Keratinocyte (primary cell): ENCODE measurements around the gene PROM1. TPM values are rescaled to one million over a fixed set of nuclear protein-coding genes. Genes with fewer than 3 reads are reported as not detected.

Source experiments
- DNase-seq: peaks from one replicate; pipeline ENCODE4 v3.0.0-alpha.2; 2011; ENCODE audit warnings: low read depth, missing footprints, low spot score
- FAIRE-seq: peaks from 2 replicates; lab custom pipeline; 2011; peaks lifted over from hg19 to GRCh38; lab: Jason Lieb, UNC
- H2AFZ ChIP-seq: 2 replicates; pipeline ENCODE4 v1.6.0; 2012; ENCODE audit warnings: low read length, control low read depth, inconsistent platforms; ENCODE audit not compliant: control insufficient read depth
- H3K27ac ChIP-seq: 2 replicates; pipeline ENCODE4 v1.5.1; 2011; ENCODE audit warnings: low read length; ENCODE audit not compliant: control insufficient read depth, insufficient read depth
- H3K27me3 ChIP-seq: 3 replicates; pipeline ENCODE4 v1.6.0; 2011; ENCODE audit warnings: low read length; ENCODE audit not compliant: control insufficient read depth, insufficient read depth; ENCODE audit errors: extremely low read depth
- H3K36me3 ChIP-seq, 2 experiments: 2 replicates in 1 of 2; 3 replicates in 1 of 2; pipeline ENCODE4 v1.5.1; 2011; ENCODE audit warnings: low read length in 2 of 2, mild to moderate bottlenecking in 1 of 2; ENCODE audit not compliant: control insufficient read depth in 2 of 2, insufficient read depth in 2 of 2; ENCODE audit errors: extremely low read depth in 1 of 2
- H3K4me1 ChIP-seq: 3 replicates; pipeline ENCODE4 v1.5.1; 2011; ENCODE audit warnings: low read length; ENCODE audit not compliant: control insufficient read depth, insufficient read depth; ENCODE audit errors: extremely low read depth
- H3K4me2 ChIP-seq: 3 replicates; pipeline ENCODE4 v1.6.0; 2011; ENCODE audit warnings: low read depth, low read length; ENCODE audit not compliant: control insufficient read depth, insufficient read depth; ENCODE audit errors: extremely low read depth
- H3K4me3 ChIP-seq, 3 experiments: fragments of 200-600 bp in 1 of 3; sonication (generic) in 1 of 3; 2 replicates in 2 of 3; 3 replicates in 1 of 3; pipeline ENCODE4 v1.5.1; 2011 to 2016; ENCODE audit warnings: low read length in 3 of 3, mild to moderate bottlenecking in 3 of 3, control low read depth in 2 of 3, inconsistent platforms in 1 of 3, low read depth in 1 of 3, mixed read lengths in 1 of 3, mixed run types in 1 of 3, moderate library complexity in 1 of 3; ENCODE audit not compliant: control insufficient read depth in 2 of 3, insufficient read depth in 2 of 3; ENCODE audit errors: extremely low read depth in 1 of 3
- H3K79me2 ChIP-seq: 2 replicates; pipeline ENCODE4 v1.6.0; 2012; ENCODE audit warnings: low read length; ENCODE audit not compliant: control insufficient read depth, insufficient read depth
- H3K9ac ChIP-seq: 3 replicates; pipeline ENCODE4 v1.6.0; 2011; ENCODE audit warnings: low read length; ENCODE audit not compliant: control insufficient read depth, insufficient read depth; ENCODE audit errors: extremely low read depth
- H3K9me1 ChIP-seq: 3 replicates; pipeline ENCODE4 v1.6.0; 2011; ENCODE audit warnings: low read length; ENCODE audit not compliant: control insufficient read depth, insufficient read depth; ENCODE audit errors: extremely low read depth
- H3K9me3 ChIP-seq: 2 replicates; pipeline ENCODE4 v1.5.1; 2012; ENCODE audit warnings: low read depth, low read length; ENCODE audit not compliant: control insufficient read depth
- H4K20me1 ChIP-seq: 3 replicates; pipeline ENCODE4 v1.6.0; 2011; ENCODE audit warnings: low read length; ENCODE audit not compliant: control insufficient read depth, insufficient read depth; ENCODE audit errors: extremely low read depth
- EZH2 ChIP-seq: IDR thresholded peaks from one replicate; pipeline ENCODE4 v1.6.1; 2012; ENCODE audit warnings: inconsistent platforms, mild to moderate bottlenecking, low read length, moderate library complexity
- dilution Hi-C: fragments of 300-500 bp; cut with MboI; formaldehyde crosslinking; loops from one replicate; pipeline ENCODE4 v1.7.0; 2020; ENCODE audit warnings: low sequenced_read_pairs; ENCODE audit not compliant: extremely low pct_ligation_motif_present
- polyA plus RNA-seq, 5 experiments: library from polyadenylated mRNA; depleted of rRNA in 3 of 5; stranded (reverse) in 3 of 5; stranded (forward) in 1 of 5; unstranded in 1 of 5; fragments of >200 nt; gene quantifications; 1 replicate in 1 of 5; 2 replicates in 3 of 5; 3 replicates in 1 of 5; pipeline versions ENCODE4 v1.2.1 to v1.2.3, GENCODE V29; 2011 to 2012; ENCODE audit warnings: missing spikeins in 2 of 5, low read depth in 1 of 5, low replicate concordance in 1 of 5
- TF ChIP-seq, protein P1 (sequence below), 3 experiments: IDR thresholded peaks in 1 of 3; conservative IDR thresholded peaks in 1 of 3; optimal IDR thresholded peaks in 1 of 3; 2 replicates in 2 of 3; 3 replicates in 1 of 3; pipeline versions ENCODE3 to v1.5.1; 2011; ENCODE audit warnings: low read length in 3 of 3, mild to moderate bottlenecking in 3 of 3, moderate library complexity in 2 of 3, control low read depth in 1 of 3, inconsistent platforms in 1 of 3; ENCODE audit not compliant: insufficient read depth in 2 of 3; ENCODE audit errors: extremely low read depth in 1 of 3

The PROM1 gene
- polyA plus RNA-seq, 1 donor (not counting 4 experiments of a cell fraction or from before 2014, with no cell fraction given), result not detected

DNA sequence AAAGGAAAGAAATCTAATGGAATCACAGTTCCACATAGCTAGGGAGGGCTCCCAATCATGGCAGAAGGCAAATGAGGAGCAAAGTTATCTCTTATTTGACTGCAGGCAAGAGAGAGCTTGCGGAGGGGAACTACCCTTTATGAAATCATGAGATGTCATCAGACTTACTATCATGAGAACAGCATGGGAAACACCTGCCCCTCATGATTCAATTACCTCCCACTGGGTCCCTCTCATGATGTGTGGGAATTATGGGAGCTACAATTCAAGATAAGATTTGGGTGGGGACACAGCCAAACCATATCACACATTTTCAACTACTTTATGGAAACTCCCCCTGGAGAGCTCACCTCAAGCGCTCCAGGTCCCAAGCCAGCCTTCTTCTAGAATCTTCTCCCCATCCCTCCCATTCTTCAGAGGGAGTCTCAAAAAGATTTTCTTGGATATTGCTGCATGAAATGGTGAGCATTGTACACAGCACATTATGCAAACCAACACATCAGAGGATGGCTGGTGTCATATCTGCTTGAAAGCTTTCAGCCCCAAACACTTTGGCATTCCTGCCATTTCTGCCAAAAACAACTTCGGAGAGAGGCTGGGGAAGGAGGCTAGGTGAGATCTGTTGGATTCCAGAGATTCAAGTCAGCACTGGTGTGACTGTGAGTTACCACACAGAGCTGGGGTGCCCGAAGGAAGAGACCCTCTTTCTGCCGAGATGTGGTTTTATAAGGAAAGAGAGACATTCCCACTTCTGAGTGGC, 152.2 kb downstream of the PROM1 start:
- no peak overlapping the region for H3K27ac ChIP-seq
- peaks cover 7% of the 10 kb centered on the region for H4K20me1 ChIP-seq
- H3K9me1 ChIP-seq, result peaks cover 3% of the 10 kb centered on the region
- H3K4me3 ChIP-seq, result no peak overlapping the region
- no peaks in the 10 kb centered on the region for H3K9me3 ChIP-seq
- H3K27me3 ChIP-seq, result no peaks in the 10 kb centered on the region
- TF ChIP-seq EZH2, result no peak
- TF ChIP-seq, protein P1, sequence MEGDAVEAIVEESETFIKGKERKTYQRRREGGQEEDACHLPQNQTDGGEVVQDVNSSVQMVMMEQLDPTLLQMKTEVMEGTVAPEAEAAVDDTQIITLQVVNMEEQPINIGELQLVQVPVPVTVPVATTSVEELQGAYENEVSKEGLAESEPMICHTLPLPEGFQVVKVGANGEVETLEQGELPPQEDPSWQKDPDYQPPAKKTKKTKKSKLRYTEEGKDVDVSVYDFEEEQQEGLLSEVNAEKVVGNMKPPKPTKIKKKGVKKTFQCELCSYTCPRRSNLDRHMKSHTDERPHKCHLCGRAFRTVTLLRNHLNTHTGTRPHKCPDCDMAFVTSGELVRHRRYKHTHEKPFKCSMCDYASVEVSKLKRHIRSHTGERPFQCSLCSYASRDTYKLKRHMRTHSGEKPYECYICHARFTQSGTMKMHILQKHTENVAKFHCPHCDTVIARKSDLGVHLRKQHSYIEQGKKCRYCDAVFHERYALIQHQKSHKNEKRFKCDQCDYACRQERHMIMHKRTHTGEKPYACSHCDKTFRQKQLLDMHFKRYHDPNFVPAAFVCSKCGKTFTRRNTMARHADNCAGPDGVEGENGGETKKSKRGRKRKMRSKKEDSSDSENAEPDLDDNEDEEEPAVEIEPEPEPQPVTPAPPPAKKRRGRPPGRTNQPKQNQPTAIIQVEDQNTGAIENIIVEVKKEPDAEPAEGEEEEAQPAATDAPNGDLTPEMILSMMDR (optimal IDR thresholded peaks at IDR 0.05 in 1 of 3, IDR thresholded peaks at IDR 0.05 in 1 of 3, conservative IDR thresholded peaks at IDR 0.05 in 1 of 3; ENCODE audit: extremely low read depth in 1 of 3, insufficient read depth in 2 of 3, low read length in 3 of 3), result no peak
- FAIRE-seq, result no peak
- no peak overlapping the region for H2AFZ ChIP-seq
- H3K4me2 ChIP-seq, result no peak overlapping the region
- dilution Hi-C loops, result no loop called here
- DNase-seq, result no peak
- H3K9ac ChIP-seq, result no peak overlapping the region
- peaks cover 10% of the 10 kb centered on the region for H3K79me2 ChIP-seq
- peaks cover 26% of the 10 kb centered on the region for H3K4me1 ChIP-seq
- peaks cover 11 to 18% of the 10 kb centered on the region in 2 experiments for H3K36me3 ChIP-seq

DNA sequence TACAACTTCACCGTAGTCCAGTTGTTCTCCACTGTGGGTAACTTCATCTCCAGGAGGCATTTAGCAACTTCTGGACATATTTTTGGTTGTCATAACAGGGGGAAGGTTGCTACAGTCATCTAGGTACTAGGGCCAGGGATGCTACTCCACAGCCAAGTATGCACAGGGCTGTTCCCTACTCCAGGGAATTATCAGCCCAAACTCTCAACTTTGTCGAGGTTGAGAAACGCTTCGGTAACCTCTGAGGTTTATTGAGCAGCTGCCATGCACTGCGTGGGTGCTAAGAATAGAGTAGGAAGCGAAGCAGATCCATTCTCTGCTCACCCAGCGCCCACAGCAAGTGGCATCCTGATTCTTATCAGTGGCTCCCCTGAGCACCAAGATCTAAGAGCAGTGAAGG, 153.5 kb downstream of the PROM1 start:
- Histone ChIP-seq H3K4me3 (no peak overlapping the region), H3K27me3 (no peaks in the 10 kb centered on the region), H3K36me3 (peaks cover 2 to 5% of the 10 kb centered on the region in 2 experiments), H3K79me2 (no peaks in the 10 kb centered on the region), H2AFZ (no peak overlapping the region), H3K4me2 (no peak overlapping the region), H4K20me1 (no peaks in the 10 kb centered on the region), H3K4me1 (peaks cover 18% of the 10 kb centered on the region), H3K9ac (no peak overlapping the region), H3K27ac (no peak overlapping the region), H3K9me3 (no peaks in the 10 kb centered on the region), H3K9me1 (no peaks in the 10 kb centered on the region)
- TF ChIP-seq, protein P1 (optimal IDR thresholded peaks at IDR 0.05 in 1 of 3, IDR thresholded peaks at IDR 0.05 in 1 of 3, conservative IDR thresholded peaks at IDR 0.05 in 1 of 3; ENCODE audit: extremely low read depth in 1 of 3, insufficient read depth in 2 of 3, low read length in 3 of 3), result no peak
- no peak for TF ChIP-seq EZH2
- FAIRE-seq (peak; percentile 67), DNase-seq (no peak)
- dilution Hi-C loops, result no loop called here
